HG03342 (cell line): ENCODE results near the gene CALN1.

Source experiments
- ATAC-seq: cut with Tn5 transposase; IDR thresholded peaks from one replicate; pipeline ENCODE4 v1.9.1; 2021; ENCODE audit warnings: mild to moderate bottlenecking, moderate library complexity; ENCODE audit not compliant: unreplicated experiment

The CALN1 gene

DNA sequence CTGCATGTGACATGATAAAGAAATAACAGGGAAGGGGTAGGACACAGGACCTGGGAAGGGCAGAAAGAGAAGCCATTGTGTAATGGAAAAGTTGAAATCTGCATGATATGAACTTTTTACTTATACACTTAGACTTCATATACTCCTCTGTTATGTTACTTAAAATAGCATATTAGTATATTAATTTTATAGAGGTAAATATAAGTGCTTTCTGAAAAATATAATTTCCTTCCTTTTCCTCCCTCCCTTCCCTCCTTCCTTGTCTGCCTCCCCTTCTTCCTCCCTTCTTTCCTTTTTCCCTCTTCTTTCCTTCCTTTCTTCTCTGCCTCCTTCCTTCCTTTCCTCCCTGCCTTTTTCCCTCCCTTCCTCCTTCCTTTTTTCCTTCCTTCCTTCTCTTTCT lies 363.7 kb downstream of the CALN1 start:
- ATAC-seq = no peak

DNA sequence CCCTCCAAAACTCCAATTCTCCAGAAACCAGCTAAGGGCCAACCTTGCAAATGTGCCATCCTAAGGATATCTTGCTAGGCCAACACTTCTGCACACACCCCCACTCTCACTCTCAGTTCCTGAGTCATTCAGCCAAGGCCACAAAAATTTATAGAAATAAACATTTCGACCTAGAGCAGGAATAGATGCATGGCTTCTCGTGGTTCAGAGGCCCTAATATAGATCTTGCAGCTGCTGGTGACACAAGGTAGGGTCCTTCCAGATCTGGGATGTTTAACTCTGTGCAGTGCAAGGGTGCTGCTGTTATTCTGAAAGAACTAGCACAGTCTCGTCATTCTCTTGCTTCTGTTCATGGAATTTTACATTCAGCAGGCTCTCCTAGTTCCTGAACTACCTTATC lies 369.3 kb downstream of the CALN1 start:
- ATAC-seq = no peak

DNA sequence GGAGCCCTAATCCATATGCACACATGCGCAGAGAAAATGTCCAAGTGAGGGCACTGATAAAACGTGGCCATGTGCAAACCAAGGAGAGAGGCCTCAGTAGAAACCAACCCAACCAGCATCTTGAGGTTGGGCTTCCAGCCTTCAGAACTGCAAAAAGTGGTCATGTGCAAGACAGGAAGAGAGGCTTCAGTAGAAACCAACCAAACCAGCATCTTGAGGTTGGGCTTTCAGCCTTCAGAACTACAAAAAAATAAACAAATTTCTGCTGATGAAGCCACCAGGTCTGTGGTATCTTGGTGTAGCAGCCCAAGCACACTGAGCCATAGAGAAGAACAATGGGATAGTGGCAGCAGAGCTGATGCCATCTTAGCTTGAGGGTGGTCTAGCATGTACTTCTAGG lies 371.5 kb downstream of the CALN1 start:
- ATAC-seq = no peak

DNA sequence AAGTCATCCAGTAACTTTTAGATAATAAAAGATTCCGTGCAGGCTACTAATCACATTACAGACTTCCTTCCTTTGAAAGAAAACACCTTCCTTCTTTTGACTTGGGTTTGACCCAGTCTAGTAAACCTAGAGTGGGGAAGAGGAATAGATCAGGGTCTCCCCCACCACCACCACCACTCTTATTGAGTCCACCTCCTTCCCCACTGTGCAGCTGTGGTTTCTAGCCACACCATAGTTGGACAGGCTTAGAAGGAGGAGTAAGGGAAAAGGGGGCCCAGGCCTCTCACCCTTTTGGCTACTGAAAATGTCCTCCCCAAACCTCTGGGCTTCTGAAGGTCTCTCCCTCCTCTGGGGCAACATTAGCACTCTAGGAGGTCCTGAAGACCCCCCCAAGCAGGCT lies 372.7 kb downstream of the CALN1 start:
- ATAC-seq = no peak

DNA sequence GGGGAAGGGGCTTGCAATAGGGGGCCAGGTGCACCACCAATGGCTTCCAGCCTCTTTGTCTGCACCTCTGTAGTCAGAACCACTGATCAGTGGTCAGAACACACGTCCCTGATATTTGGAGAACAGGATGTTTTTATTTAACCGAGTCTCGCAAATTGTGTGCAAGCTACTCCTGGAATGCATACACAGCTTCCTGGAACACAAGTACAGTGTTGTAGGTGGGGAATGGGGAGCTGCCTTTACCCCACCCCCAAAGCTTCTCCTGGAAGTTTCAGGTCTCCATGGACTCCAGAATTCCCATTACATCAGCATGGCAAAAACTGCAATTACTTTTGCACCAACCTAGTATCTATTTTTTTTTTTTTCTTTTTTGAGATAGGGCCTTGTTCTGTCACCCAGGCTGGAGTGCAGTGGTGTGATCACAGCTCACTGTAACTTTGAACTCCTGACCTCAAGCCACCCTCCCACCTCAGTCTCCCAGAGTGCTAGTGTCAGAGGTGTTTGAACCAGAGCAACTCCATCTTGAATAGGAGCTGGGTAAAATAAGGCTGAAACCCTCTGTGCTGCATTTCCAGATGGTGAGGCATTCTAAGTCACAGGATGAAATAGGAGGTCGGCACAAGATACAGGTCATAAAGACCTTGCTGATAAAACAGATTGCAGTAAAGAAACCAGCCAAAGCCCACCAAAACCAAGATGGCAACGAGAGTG lies 374.0 kb downstream of the CALN1 start:
- no peak for ATAC-seq

DNA sequence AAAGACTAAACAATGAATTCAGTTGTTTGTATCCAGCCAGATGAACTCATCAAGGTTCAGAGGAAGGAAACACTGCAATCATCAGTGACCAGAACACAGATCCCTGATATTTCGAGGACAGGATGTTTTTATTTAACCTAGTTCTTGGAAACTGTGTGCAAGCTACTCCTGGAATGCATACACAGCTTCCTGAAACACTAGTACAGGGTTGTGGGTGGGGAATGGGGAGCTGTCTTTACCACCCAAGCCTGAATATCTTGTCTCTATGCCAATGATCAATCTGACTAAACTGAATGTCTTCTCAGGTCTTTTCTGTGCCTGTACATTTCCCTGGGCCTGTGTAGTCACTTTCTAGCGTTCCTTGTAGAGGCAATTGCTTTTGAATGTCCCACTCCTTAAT lies 374.6 kb downstream of the CALN1 start:
- no peak for ATAC-seq

DNA sequence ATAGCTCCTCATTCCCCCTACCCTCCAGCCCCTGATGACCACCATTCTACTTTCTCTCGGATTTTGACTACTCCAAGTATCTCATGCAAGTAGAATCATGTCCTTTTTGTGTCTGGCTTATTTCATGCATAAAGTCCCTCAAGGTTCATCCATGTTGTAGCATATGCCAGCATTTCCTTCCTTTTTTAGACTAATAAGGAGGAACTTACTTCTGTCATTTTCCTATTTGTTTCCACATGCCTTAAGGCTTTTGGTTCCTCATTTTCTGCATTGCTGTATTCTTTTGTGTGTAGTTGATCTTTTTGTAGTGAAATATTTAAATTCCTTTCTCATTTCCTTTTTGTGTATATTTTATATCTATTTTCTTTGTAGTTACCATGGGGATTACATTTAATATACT lies 376.9 kb downstream of the CALN1 start:
- ATAC-seq = no peak

DNA sequence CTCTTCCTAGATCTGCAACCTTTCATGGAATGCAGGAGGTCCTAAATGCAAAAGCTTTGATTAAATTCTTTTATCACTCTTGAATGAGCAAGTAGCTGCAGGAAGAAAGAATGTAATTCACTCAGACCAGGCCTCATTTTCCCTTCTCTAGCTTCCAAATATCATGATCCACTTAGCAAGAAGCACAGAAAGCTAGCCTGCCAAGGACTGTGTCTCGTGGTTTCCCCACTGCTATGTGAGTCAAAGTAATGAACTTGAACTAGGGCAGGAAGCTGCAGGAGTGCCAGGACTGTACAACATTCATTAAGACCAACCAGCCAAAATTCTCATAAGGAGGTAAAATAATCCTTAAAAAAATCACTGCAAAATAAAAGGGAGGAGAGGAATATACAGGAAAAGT lies 379.2 kb downstream of the CALN1 start:
- no peak for ATAC-seq

DNA sequence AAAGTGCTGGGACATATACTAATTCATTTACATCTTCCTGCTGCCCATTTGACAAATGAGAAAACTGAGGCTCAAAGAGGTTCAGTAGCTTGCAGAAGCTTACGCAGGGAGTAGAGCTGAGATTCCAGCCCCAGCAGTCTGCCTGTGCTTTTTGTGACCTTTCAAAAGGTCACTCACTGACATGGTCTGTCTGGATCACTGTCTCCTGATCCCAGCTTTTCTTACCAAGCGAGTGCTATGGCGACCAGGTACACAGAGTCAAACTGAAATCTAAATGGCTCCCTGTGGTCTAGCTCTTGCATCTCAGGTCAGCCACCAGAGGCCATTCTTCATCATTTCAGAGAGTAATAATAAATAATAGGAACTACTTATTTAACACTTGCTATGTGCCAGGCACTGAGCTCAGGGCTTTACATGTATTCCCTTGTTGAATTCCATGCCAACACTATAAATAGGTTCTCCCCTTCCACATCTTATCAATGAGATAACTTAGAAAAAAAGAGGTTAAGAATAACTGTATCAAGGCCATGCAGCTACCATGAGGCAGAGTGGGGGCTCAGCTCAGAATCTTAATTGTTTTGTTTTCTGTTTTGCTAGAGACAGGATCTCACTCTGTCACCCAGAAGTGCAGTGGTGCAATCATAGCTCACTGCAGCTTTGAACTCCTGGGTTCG lies 381.0 kb downstream of the CALN1 start:
- ATAC-seq = no peak

DNA sequence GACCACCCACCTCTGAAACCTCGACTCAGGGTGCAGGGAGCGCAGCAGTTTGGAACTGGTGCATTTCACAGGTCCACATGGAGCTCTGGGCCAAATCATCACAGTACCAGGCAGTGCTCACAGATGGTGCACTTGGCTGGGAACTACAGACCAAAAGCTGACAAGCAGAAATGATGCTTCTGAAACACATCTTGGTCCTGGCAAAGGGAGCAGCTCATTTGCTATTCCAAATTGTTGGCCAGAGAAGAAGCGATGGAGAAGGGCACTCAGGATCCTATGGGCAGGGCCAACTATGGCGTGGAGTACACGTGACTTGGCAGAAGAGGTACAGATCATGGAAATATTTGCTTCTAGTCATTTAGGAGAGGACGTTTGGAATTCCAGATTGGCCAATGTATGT lies 383.9 kb downstream of the CALN1 start:
- no peak for ATAC-seq

DNA sequence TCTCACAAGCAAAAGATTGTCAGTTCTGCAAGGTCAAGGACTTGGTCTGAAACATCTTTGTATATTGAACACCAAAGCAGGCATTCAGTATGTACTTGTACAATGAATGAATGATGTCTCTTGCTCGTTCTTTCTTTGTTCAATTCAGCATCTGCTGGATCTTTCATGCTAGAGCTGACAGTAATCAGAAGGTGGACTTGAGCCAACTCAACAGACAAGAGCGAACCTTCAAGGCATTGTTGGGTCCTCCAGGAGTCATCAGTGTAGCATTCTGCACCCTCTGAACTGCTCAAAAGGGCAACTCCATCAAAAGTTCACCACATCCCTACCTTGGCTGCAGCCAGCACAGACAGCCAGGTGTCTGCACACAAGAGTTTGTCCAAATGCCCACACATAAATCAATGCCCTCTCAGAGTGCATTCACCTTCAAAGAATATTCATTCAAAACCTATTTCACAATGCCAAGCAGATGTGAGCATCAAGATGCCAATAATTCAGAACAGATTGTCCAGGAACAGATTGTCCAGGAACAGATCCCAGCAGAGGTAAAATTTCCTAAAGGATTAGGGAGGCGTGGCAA lies 386.7 kb downstream of the CALN1 start:
- ATAC-seq = no peak

DNA sequence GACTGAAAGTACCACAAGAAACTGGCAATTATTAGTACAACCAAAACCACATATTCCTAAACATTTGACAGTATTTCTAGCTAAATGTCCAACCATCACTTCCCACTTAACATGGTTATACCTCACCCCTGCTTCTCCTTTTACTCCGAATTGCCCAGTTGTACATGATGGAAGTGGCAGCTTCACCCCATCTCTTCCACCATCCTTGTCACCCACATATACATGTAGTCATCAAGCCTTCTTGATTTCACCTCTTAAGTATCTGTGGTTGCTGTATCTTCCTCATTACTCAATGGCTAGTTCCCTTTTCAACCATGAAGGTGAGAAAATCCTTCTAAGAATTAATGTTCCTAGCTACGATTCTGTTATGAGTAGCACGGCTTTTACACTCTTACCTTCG lies 388.2 kb downstream of the CALN1 start:
- no peak for ATAC-seq

DNA sequence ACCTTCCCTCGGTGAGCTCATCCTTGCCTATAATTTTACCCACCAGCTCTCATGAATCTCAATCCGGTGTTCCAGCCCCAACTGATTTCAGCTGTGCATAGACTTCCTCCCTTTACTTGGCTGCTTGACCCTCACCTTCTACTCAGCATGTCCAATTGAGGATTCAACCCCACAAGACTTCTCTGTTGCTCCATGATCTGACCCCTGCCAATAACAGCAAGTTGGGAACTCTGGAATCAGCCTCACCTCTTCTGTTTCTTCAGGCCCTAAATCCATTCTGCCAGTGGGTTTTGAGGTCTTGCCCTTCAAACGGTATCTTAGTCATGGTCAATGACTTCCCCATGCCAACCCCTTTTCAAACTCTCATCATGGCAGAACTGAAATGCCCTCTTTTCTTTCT lies 390.4 kb downstream of the CALN1 start:
- no peak for ATAC-seq

DNA sequence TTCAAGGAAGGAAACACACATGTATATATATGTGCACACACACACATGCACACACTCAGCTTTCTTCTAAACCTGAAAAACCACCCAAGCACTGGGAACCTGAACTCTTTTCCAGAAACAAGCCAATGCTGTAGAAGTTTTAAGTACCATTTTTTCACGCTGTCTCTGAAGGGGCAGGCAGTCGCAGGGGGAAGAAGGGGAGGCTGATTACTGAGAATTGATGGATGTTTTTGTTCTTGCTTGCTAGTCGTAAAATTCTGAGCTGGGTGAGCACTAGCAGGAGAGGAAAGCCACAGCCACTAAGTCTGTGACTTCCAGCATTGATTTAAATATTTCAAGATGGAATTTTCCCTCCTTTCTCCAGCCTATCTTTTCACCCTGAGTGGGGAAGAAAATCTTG lies 391.8 kb downstream of the CALN1 start:
- ATAC-seq = no peak

DNA sequence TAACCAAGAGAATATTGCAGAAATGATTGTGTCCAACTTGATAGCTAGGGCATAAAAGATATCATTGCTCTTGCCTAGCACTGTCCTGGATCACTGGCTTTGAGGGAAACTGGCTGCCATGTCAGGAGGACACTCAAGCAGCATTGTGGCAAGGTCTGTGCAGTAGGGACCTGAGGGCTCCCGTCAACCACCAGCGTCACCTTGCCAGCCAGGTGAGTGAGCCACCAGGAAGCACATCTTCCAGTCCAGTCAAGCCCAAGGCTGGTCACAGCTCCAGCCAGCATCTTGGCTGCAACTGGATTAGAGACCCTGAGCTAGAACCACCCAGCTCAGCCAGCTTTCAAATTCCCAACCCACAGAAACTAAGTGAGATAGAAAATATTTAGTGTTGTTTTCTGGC lies 392.7 kb downstream of the CALN1 start:
- ATAC-seq = no peak

DNA sequence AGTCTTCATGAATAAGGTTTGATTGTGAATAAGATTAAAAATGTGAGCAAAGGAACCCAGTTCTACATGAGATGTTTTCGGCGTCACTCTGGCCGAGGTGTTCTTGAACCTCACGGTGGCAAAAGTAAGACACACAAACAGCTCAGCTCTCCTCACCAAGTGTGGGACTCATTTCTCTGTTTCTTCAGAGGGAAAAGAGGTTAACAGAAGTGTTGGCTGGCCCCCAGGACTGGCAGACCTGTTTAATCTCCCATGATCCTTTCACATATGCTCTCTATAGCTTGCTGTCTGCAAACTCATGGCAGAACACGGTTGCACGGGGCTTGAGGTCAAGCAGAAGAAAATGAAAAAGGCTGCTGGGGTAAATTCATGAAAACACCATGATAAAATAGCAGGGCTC lies 394.4 kb downstream of the CALN1 start:
- no peak for ATAC-seq

DNA sequence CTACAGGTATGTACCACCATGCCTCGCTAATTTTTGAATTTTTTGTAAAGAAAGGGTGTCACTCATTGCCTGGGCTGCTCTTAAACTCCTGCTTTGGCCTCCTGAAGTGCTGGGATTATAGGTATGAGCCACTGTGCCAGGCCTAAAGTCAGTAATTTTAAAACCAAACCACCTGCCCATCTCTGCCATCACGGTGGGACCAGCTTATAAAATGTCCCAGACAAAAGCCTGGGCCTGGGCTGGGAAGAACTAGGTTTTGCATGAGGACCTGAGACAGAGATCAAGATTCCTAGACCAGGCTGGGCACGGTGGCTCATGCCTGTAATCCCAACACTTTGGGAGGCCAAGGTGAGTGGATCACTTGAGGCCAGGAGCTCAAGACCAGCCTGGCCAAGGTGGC lies 395.6 kb downstream of the CALN1 start:
- no peak for ATAC-seq

DNA sequence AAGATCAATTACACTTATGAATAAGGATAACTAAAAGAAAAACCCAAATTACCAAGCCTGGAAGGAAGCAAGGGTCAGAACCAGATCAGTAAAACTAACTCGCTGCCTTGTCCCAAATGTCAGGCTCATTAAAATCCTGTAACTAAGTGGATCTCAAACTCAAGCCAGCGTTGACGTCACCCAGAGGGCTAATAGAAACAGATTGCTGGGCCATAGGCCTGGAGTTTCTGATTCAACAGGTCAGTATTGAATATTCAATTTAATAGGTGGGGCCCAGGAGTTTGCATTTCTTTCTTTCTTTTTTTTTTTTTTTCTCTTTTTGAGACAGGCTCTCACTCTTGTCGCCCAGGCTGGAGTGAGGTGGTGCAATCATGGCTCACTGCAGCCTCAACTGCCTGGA lies 397.0 kb downstream of the CALN1 start:
- no peak for ATAC-seq

DNA sequence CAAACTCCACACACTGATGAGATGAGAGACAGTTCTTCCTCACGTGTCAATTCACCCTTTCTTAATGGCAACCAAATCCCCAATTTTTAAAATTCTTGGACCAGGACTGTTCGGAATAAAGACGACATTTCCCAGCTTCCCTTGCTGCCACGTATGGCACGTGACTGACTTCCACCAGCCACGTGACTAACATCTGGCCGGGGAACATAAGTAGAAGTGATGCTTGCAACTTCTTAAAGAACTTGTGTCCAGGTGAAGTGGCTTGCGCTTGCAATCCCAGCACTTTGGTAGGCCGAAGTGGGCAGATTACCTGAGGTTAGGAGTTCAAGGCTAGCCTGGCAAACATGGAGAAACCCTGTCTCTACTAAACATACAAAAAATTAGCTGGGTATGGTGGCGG lies 405.1 kb downstream of the CALN1 start:
- no peak for ATAC-seq

DNA sequence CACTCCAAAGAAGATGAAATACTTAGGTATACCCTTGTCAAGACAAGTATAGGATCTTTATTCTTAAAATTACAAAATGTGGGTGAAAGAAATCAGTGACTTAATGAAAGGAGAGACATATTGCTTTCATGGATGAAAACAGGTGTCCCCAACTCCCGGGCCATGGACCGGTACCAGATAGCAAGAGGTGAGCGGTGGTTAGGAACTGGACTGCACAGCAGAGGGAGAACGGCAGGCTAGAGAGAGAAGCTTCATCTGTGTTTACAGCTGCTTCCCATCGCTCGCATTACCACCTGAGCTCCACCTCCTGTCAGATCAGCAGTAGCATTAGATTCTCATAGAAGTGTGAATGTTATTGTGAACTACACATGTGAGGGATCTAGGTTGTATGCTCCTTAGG lies 408.9 kb downstream of the CALN1 start:
- ATAC-seq = no peak

DNA sequence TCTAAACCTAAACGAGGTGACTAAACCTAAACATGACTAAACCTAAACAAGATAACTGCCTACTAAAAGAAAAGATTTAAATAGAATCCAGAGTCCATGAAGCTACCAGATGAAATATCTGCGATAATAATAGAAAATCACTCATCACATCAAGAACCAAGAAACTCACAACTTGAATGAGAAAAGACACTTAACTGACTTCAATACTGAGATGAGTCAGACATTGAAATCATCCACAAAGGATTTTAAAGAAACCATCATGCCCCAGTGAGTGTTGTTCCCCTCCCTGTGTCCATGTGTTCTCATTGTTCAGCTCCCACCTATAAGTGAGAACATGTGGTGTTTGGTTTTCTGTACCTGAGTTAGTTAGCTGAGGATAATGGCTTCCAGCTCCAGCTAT lies 416.0 kb downstream of the CALN1 start:
- no peak for ATAC-seq

DNA sequence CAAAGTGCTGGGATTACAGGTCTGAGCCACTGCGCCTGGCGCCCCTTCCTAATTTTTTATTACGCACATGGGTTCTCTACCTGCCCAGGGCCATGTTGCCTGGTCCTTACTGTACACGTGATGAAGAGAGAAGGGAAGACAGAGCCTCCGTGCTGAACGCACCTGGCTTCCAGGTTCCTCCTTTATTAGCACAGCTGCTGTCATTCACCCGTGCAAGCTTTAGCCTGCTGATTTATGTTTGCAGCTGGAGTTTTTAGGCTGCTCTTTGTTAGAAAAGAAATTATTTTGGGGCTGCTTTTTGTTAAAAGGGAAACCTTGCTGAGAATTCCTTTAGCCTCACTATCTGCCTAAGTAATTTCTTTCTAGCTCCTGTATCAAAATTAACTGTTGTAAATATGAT lies 417.0 kb downstream of the CALN1 start:
- ATAC-seq = no peak

DNA sequence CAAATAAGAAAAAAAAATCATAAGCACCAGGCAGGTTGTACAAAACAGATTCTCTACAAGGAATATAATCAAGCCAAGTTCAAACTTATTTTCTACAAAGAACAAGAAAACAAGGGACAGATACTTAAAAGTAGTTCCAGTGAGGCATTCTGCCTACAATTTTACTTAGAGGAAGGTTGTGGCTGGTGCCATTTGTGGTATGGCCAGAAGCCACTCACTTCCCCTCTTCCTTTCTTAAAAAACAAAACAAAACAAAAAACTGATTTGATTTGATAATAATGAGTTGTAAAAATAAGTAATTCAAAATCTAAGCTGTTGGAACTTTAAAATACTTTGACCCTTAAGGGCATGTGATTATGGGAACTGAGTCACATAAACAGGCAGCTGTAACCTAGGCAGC lies 420.6 kb downstream of the CALN1 start:
- no peak for ATAC-seq
